Coronary artery (tissue), 2 donors: ENCODE results near the gene TCF19.

Experiments used
- DNase-seq: peaks from one replicate; pipeline ENCODE4 v3.0.0-alpha.2; 2017; ENCODE audit warnings: low spot score
- H3K27ac ChIP-seq, 2 donors: fragments of 200-600 bp; sonication (generic); one replicate each; pipeline ENCODE4 v1.5.1; 2016 to 2019
- H3K4me3 ChIP-seq: fragments of 200-600 bp; sonication (generic); 2 replicates; pipeline ENCODE4 v1.5.1; 2016; ENCODE audit warnings: mild to moderate bottlenecking, moderate library complexity
- TF ChIP-seq, protein P1 (sequence below): fragments of 200-600 bp; sonication (generic); IDR thresholded peaks from one replicate; pipeline ENCODE4 v1.5.1; 2019; ENCODE audit warnings: antibody characterized with exemption

Gene TCF19

DNA sequence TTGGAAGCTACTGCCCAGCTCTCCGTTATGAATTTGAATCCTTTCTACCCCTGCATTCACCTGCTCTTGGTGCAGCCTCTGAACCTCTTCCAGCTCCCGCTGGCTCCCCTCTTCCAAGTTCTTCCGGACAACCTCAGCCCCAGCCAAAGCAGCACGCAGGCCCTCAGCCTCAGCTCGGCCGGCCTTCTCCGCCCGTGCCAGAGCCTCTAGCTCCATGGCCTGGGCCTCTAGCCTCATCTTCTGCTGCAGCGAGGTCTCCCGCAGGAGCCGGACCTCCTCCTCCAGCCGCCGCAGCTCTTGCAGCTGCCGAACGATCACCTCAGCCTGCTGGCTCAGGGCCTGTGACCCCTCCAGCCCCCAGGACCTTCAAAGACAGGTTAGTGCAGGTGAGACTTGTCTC, 4.0 kb upstream of the TCF19 start:
- Histone ChIP-seq H3K4me3 (no peak overlapping the region), H3K27ac (no peak overlapping the region)
- TF ChIP-seq, protein P1, sequence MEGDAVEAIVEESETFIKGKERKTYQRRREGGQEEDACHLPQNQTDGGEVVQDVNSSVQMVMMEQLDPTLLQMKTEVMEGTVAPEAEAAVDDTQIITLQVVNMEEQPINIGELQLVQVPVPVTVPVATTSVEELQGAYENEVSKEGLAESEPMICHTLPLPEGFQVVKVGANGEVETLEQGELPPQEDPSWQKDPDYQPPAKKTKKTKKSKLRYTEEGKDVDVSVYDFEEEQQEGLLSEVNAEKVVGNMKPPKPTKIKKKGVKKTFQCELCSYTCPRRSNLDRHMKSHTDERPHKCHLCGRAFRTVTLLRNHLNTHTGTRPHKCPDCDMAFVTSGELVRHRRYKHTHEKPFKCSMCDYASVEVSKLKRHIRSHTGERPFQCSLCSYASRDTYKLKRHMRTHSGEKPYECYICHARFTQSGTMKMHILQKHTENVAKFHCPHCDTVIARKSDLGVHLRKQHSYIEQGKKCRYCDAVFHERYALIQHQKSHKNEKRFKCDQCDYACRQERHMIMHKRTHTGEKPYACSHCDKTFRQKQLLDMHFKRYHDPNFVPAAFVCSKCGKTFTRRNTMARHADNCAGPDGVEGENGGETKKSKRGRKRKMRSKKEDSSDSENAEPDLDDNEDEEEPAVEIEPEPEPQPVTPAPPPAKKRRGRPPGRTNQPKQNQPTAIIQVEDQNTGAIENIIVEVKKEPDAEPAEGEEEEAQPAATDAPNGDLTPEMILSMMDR: no peak
- DNase-seq: no peak

DNA sequence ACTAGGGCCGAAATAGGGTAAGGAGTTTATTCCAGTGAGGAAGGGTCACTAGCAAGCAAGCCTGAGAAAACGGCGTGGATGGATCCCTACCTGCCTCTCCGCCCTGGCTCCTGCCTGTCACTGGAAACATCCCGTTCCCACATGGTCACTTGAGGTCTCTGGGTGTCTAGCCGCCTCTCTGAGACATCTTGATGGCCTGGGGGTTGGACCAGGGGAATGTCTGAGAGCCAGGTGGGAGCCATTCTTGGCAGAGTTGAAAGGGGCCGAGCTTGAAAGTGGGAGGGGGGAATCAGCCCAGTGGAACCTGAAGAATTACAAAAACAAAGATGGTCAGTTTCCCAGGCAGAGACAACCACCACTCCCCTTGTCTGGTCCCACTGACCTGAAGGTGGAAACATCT, 1.7 kb upstream of the TCF19 start:
- Histone ChIP-seq H3K4me3 (no peak overlapping the region), H3K27ac (no peak overlapping the region)
- no peak for DNase-seq
- TF ChIP-seq, protein P1: no peak

DNA sequence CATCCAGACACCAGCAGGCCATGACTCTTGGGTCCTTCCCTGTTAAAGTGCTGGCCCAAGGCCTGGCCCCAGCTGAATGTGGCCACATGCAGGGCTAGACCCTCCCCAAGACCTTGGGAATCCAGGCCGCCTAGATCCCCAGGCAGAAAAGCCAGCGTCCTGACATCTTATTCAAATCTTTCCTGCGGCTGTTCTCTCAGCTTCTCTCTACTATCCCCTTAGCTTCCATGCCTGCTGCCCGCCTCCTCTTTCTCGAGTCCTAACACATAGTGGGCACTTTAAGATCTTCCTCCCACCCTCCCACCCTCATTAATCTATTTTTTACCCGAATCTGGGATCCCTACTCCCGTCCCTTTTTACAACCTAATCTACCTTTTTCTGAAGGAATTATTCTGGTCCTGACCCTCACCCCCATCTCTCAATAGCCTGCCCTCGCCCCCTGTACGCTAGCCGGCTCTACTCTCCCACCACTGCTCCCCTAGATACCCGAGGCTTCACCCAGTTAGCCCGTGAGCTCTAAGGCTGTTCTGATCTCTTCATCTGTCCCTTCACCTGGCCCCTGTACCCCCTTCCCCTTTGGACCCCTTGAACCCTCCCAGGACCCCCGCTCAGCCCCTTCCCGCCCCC, 763 bp upstream of the TCF19 start, which contains the start of gene CCHCR1:
Gene CCHCR1 (minus strand): TSS at position 290 of the 627 bp plus-strand sequence. CDS start 202 bp downstream, at position 88.
- Histone ChIP-seq H3K27ac (peak within 1 kb of the TSS; percentile 63 to 88), H3K4me3 (peak within 1 kb of the TSS; percentile 82)
- TF ChIP-seq, protein P1: no peak
- no peak for DNase-seq

DNA sequence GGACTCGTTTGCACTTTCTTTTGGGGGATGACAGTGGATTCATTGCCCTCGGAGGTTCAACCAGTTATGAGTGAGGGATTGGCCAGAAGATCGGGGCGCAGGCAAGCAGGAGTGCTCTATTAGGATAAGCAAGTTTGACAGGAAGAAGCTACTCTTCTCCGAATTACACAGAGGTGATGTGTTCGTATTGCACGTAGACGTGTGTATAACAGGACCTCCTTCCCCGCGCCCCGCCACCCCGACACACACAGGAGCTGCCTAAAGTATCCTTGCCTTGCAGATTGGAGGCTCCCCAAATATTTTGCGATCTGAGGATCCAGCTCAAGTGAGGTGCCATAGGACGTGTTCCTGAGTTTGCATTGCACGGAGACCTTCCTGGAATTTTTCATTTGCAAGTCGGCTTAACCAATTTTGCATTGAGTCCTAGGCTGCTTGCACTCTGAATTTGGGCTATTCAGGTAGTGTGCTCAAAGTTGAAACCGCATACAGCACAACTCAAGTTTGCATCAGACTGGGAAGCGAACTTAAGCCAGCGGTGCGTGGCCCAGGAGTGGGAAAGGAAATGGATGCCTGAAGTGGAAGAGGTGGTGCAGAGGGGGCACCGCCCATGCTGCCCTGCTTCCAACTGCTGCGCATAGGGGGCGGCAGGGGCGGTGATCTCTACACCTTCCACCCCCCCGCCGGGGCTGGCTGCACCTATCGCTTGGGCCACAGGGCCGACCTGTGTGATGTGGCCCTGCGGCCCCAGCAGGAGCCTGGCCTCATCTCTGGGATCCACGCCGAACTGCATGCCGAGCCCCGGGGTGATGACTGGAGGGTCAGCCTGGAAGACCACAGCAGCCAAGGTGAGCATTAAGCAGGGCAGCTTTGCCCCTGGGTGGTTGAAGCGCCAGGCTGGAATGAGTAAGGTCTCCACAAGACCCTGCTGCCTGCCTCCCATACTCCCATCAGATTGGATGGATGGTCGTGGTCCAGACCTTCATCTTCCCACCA, 770 bp downstream of the TCF19 start:
- Histone ChIP-seq H3K27ac (peak overlapping the region in 1 of 2 donors; percentile 72), H3K4me3 (peak overlapping the region; percentile 82)
- DNase-seq: no peak
- TF ChIP-seq, protein P1: no peak

DNA sequence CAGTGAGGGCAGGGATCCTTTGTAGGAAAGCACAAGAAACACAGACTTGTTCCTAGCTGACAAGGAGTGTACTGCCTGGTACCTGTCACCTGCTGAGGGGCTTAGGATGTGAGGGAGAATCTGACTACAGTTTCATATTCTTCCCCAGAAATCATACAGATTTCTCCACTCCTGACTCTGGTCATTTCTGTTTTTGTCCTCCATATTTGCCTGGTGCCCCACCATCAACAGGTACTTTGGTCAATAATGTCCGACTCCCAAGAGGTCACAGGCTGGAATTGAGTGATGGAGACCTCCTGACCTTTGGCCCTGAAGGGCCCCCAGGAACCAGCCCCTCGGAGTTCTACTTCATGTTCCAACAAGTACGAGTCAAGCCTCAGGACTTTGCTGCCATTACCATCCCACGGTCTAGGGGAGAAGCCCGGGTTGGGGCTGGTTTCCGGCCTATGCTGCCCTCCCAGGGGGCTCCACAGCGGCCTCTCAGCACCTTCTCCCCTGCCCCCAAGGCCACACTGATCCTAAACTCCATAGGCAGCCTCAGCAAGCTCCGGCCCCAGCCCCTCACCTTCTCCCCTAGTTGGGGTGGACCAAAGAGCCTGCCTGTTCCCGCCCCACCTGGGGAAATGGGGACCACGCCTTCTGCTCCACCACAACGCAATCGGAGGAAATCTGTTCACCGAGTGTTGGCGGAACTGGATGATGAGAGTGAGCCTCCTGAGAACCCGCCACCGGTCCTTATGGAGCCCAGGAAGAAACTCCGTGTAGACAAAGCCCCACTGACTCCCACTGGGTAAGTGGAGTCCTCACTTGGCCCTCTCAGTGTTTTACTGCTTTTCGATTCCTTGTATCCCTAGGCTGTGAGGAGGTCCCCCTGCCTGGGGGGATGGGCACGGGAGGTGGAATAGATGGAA, 3.1 kb downstream of the TCF19 start:
- no peak overlapping the region for H3K4me3 ChIP-seq
- no peak for DNase-seq
- TF ChIP-seq, protein P1: no peak

DNA sequence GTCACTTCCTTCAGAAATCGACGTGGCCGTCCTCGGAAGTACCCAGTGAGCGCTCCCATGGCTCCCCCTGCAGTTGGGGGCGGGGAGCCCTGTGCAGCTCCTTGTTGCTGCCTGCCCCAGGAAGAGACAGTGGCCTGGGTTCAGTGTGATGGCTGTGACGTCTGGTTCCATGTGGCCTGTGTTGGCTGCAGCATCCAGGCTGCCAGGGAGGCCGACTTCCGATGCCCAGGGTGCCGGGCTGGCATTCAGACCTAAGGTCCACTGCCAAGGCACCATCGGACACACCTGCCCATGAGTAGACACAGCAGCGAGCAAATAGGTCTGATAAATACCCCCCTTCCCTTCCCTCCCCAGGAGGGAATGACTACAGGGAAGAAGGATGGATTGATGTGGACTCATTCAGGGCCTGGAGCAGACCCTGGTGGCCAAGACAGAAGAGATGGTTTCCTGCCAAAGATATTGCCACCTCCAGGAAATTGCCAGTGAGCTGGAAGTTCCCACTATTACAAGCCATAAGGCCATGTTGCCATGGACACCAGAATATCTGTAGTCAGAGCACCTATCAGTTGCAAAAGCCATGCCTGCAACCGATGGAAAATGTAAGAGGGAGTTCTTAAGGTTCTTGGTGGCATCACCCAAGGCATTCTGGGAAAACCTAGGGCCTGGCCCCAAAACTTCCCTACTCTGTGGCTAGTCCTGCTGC, 4.2 kb downstream of the TCF19 start:
- no peak for DNase-seq
- TF ChIP-seq, protein P1: no peak
- H3K27ac ChIP-seq: no peak overlapping the region
- no peak overlapping the region for H3K4me3 ChIP-seq

More for the DNA sequence above, 3.1 kb downstream of the TCF19 start:
- no peak overlapping the region for H3K27ac ChIP-seq
